IMR-90 (cell line): ENCODE measurements around the gene LAMC2. TPM values are rescaled to one million over a fixed set of nuclear protein-coding genes. Genes with fewer than 3 reads are reported as not detected.

ENCODE experiments used
- ATAC-seq: fragments of 200-7000 bp; cut with Tn5 transposase; 2 replicates; pipeline ENCODE4 v1.9.1; 2020; ENCODE audit warnings: low read depth, mild to moderate bottlenecking, moderate library complexity
- BruUV-seq: library from RNA; stranded (reverse); fragments of 400-500 nt; replicated peaks from 2 replicates; lab custom pipeline; 2021; lab: Mats Ljungman, UMichigan
- CTCF ChIA-PET: fragments of 300-600 bp; formaldehyde crosslinking; extraction: SDS; loops from one replicate; lab custom pipeline; 2021; ENCODE audit warnings: antibody characterized with exemption; lab: Yijun Ruan, JAX
- POLR2A ChIA-PET: fragments of 300-600 bp; sonication (Branson Sonifier 250); formaldehyde crosslinking; loops from one replicate; lab custom pipeline; 2022; ENCODE audit warnings: antibody characterized with exemption; ENCODE audit not compliant: unreplicated experiment; lab: Charles Lee
- DNase-seq: peaks from one replicate; pipeline ENCODE4 v3.0.0; 2013
- H2AFZ ChIP-seq: replicated peaks from 2 replicates; pipeline ENCODE3; 2013; ENCODE audit warnings: low read length, mild to moderate bottlenecking; ENCODE audit not compliant: poor library complexity
- H2AK5ac ChIP-seq: 2 replicates; pipeline ENCODE4 v1.6.1; 2013; ENCODE audit warnings: low read depth, low read length, inconsistent platforms
- H2AK9ac ChIP-seq: replicated peaks from 2 replicates; pipeline ENCODE3; 2013; ENCODE audit warnings: mild to moderate bottlenecking, low read depth, low read length, moderate library complexity; ENCODE audit not compliant: poor library complexity
- H2BK120ac ChIP-seq: 2 replicates; pipeline ENCODE4 v1.6.1; 2013; ENCODE audit warnings: low read depth, low read length, inconsistent platforms
- H2BK15ac ChIP-seq: 3 replicates; pipeline ENCODE4 v1.6.1; 2013; ENCODE audit warnings: low read depth, low read length, inconsistent platforms
- H2BK20ac ChIP-seq: 2 replicates; pipeline ENCODE4 v1.6.1; 2013; ENCODE audit warnings: low read depth, mild to moderate bottlenecking, inconsistent platforms, low read length, moderate library complexity
- H2BK5ac ChIP-seq: 2 replicates; pipeline ENCODE4 v1.6.1; 2013; ENCODE audit warnings: mild to moderate bottlenecking, low read depth, low read length, inconsistent platforms; ENCODE audit not compliant: poor library complexity, severe bottlenecking
- H3K14ac ChIP-seq: replicated peaks from 2 replicates; pipeline ENCODE4 v1.6.1; 2013; ENCODE audit warnings: low read depth, low read length, inconsistent platforms
- H3K18ac ChIP-seq: 2 replicates; pipeline ENCODE4 v1.6.1; 2013; ENCODE audit warnings: low read depth, low read length, control low read depth
- H3K23ac ChIP-seq: 2 replicates; pipeline ENCODE4 v1.6.1; 2013; ENCODE audit warnings: low read depth, low read length, inconsistent platforms
- H3K27ac ChIP-seq: 2 replicates; pipeline ENCODE4 v1.5.1; 2013; ENCODE audit warnings: mild to moderate bottlenecking, control low read depth, low read length; ENCODE audit not compliant: insufficient read depth
- H3K27me3 ChIP-seq: 2 replicates; pipeline ENCODE4 v1.6.1; 2013; ENCODE audit warnings: low read length; ENCODE audit not compliant: control insufficient read depth, insufficient read depth
- H3K36me3 ChIP-seq: 2 replicates; pipeline ENCODE4 v1.6.1; 2013; ENCODE audit warnings: low read length, mixed read lengths; ENCODE audit not compliant: control insufficient read depth, insufficient read depth
- H3K4ac ChIP-seq: 2 replicates; pipeline ENCODE4 v1.6.1; 2013; ENCODE audit warnings: low read depth, low read length, inconsistent platforms
- H3K4me1 ChIP-seq: 2 replicates; pipeline ENCODE4 v1.6.1; 2013; ENCODE audit warnings: low read length, mixed read lengths; ENCODE audit not compliant: control insufficient read depth, insufficient read depth
- H3K4me2 ChIP-seq: 2 replicates; pipeline ENCODE4 v1.6.1; 2013; ENCODE audit warnings: low read depth, mild to moderate bottlenecking, control low read depth, low read length, moderate library complexity
- H3K4me3 ChIP-seq: 2 replicates; pipeline ENCODE4 v1.5.1; 2013; ENCODE audit warnings: low read depth, mild to moderate bottlenecking, control low read depth, low read length, moderate library complexity; ENCODE audit not compliant: insufficient read depth
- H3K56ac ChIP-seq: 2 replicates; pipeline ENCODE4 v1.6.1; 2013; ENCODE audit warnings: low read length, inconsistent platforms; ENCODE audit not compliant: insufficient read depth; ENCODE audit errors: extremely low read depth
- H3K79me1 ChIP-seq, 2 experiments: 2 replicates each; pipeline ENCODE4 v1.6.1; 2013; ENCODE audit warnings: low read length in 2 of 2, inconsistent platforms in 1 of 2, low read depth in 1 of 2
- H3K9ac ChIP-seq: 2 replicates; pipeline ENCODE4 v1.6.1; 2013; ENCODE audit warnings: low read depth, low read length, control low read depth
- H3K9me1 ChIP-seq: 2 replicates; pipeline ENCODE4 v1.6.1; 2013; ENCODE audit warnings: low read length, inconsistent platforms; ENCODE audit not compliant: insufficient read depth
- H3K9me3 ChIP-seq: 2 replicates; pipeline ENCODE4 v1.6.1; 2013; ENCODE audit warnings: low read length; ENCODE audit not compliant: control insufficient read depth, insufficient read depth
- H4K20me1 ChIP-seq: 2 replicates; pipeline ENCODE4 v1.6.1; 2013; ENCODE audit warnings: low read length, inconsistent platforms; ENCODE audit not compliant: insufficient read depth
- H4K5ac ChIP-seq: 2 replicates; pipeline ENCODE4 v1.6.1; 2013; ENCODE audit warnings: mild to moderate bottlenecking, low read depth, low read length, control low read depth
- H4K8ac ChIP-seq, 2 experiments: 2 replicates each; pipeline ENCODE4 v1.6.1; 2013; ENCODE audit warnings: low read depth in 2 of 2, low read length in 2 of 2, control low read depth in 1 of 2, inconsistent platforms in 1 of 2
- H4K91ac ChIP-seq: 2 replicates; pipeline ENCODE4 v1.6.1; 2013; ENCODE audit warnings: low read depth, low read length, inconsistent platforms; ENCODE audit not compliant: insufficient read depth
- MXI1 ChIP-seq: IDR thresholded peaks from 2 replicates; pipeline ENCODE4 v1.6.1; 2012; ENCODE audit warnings: low read depth, mild to moderate bottlenecking, low read length, moderate library complexity, borderline replicate concordance
- RCOR1 ChIP-seq: IDR thresholded peaks from 2 replicates; pipeline ENCODE4 v1.6.1; 2012; ENCODE audit warnings: mild to moderate bottlenecking, low read length, improper control_type of control experiment; ENCODE audit not compliant: insufficient replicate concordance
- WGBS, 2 experiments: methylation state at CpG; one replicate each; pipeline versions ENCODE4 v1.1.5 to v1.1.7; 2013; ENCODE audit warnings: missing lambda C conversion rate in 2 of 2; ENCODE audit not compliant: insufficient read length in 1 of 2; ENCODE audit errors: extremely low coverage in 2 of 2; 5-methylcytosine and 5-hydroxymethylcytosine counted together
- dilution Hi-C: fragments of 300-500 bp; cut with HindIII; formaldehyde crosslinking; loops from one replicate; pipeline ENCODE4 v1.14.3; 2018; ENCODE audit warnings: low sequenced_read_pairs; ENCODE audit not compliant: unreplicated experiment
- in situ Hi-C: fragments of 300-500 bp; cut with MboI; formaldehyde crosslinking; loops from 3 replicates; pipeline ENCODE4 v1.14.3; 2019; ENCODE audit warnings: low sequenced_read_pairs, inconsistent platforms, mixed read lengths
- intact Hi-C: fragments of 100-400 bp; cut with micrococcal nuclease; formaldehyde crosslinking; loops from 2 replicates; pipeline ENCODE4 v1.10.0; 2022
- polyA plus RNA-seq, 3 experiments: library from polyadenylated mRNA; depleted of rRNA; stranded (reverse); fragments of >200 nt; gene quantifications; 2 replicates each; pipeline ENCODE4 v1.2.3, GENCODE V29; 2012; ENCODE audit warnings: low replicate concordance in 1 of 3
- total RNA-seq: library from RNA; depleted of rRNA; stranded (reverse); fragments of >200 nt; gene quantifications from 2 replicates; pipeline ENCODE4 v1.2.3, GENCODE V29; 2012

LAMC2 gene
- total and polyA plus RNA-seq, 2 of the 4 experiments (the other 2 are of a cell fraction), result 2.3 to 2.8 TPM

- peak overlapping the region; percentile 36; the same call in 1 of the 2 replicates for H2BK20ac ChIP-seq
- POLR2A ChIA-PET, result no interaction called here
- dilution Hi-C loops (no loop called here), intact Hi-C loops (no loop called here), in situ Hi-C loops (no loop called here)
- H2AK9ac ChIP-seq, result no peak overlapping the region
- H3K18ac ChIP-seq, result no peak overlapping the region
- BruUV-seq, result no TSS peak
- peak overlapping the region; percentile 37; the same call in 1 of the 2 replicates for H2AK5ac ChIP-seq
- H3K9me1 ChIP-seq, result peaks cover 5% of the 10 kb centered on the region
- no peak for DNase-seq
- peak overlapping the region; percentile 12; the same call in 1 of the 2 replicates for H3K4ac ChIP-seq
- no peak overlapping the region for H3K56ac ChIP-seq
- H4K91ac ChIP-seq, result peak overlapping the region; percentile 23; the same call in 1 of the 2 replicates
- peak overlapping the region; percentile 34 for H2AFZ ChIP-seq
- no peak overlapping the region for H3K4me3 ChIP-seq
- no peaks in the 10 kb centered on the region for H3K36me3 ChIP-seq
- TF ChIP-seq MXI1 (no peak), RCOR1 (no peak)
- no peaks in the 10 kb centered on the region for H3K9me3 ChIP-seq
- ATAC-seq, result no peak
- H3K14ac ChIP-seq, result no peak overlapping the region; the same call in 1 of the 2 replicates
- H3K27me3 ChIP-seq, result no peaks in the 10 kb centered on the region
- no peaks in the 10 kb centered on the region for H4K20me1 ChIP-seq
- WGBS, 2 experiments, result 92% methylated on average over 3 of the region's 3 CpGs; no CpG with 5 or more reads in 1 of the 2 experiments
- peaks cover 8% of the 10 kb centered on the region for H3K4me1 ChIP-seq
- H2BK15ac ChIP-seq, result peak overlapping the region; percentile 37; the same call in 2 of the 3 replicates
- no peak overlapping the region for H3K23ac ChIP-seq
- no peak overlapping the region for H4K5ac ChIP-seq
- H2BK120ac ChIP-seq, result peak overlapping the region; percentile 93
- H3K4me2 ChIP-seq, result no peak overlapping the region
- H3K79me1 ChIP-seq, result no peaks in the 10 kb centered on the region
- CTCF ChIA-PET, result interaction anchor here (0.6 kb wide), 1 partner anchor 1598 kb away, joined by 3 read pairs; no protein-coding TSS in a partner anchor
- no peak overlapping the region for H3K27ac ChIP-seq
- no peak overlapping the region for H4K8ac ChIP-seq
- no peak overlapping the region for H2BK5ac ChIP-seq
- H3K9ac ChIP-seq, result no peak overlapping the region
Observed at GRCh38 chr1:183161391-183161790, 24.7 kb upstream of the LAMC2 start.
